HG03432 (cell line): ENCODE measurements around the gene MACF1.
"Not testable (repeated sequence)": the region's sequence is repeated elsewhere in the genome, so short reads cannot be mapped to it uniquely, and the experiment has no call there.

Source experiments
- ATAC-seq: cut with Tn5 transposase; IDR thresholded peaks from one replicate; pipeline ENCODE4 v1.9.1; 2021; ENCODE audit warnings: mild to moderate bottlenecking, moderate library complexity; ENCODE audit not compliant: unreplicated experiment

MACF1 gene

DNA sequence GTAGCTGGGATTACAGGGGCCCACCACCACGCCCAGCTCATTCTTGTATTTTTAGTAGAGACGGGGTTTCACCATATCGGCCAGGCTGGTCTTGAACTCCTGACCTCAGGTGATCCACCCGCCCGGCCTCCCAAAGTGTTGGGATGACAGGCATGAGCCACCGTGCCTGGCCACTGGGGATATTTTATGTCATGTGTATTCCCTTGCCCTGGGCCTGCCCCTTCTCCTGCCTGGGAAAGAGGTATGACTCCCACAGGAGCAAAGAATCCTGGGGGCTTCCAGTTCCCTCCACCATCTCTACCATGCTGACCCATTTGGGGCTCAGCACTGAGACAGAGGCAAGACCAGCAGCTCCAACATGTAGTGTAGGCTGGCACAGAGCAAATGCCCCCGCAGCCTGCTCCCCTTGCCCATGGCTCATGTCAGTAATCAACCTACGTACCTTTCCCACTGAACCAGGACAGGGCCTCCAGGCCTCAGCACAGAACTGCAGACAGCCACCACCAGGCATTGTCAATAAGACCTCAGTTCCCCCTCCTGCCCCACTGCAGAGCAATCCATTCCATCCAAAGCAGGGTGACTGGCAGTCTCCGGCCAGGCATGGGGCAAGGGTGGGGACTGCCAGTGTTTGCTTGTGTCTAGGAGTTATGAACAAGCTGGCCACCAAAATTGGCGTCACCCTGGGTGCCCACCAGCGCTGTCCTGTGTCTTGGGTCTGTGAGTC lies 322.1 kb downstream of the MACF1 start:
- ATAC-seq: no peak

- ATAC-seq: not testable (repeated sequence)
Measured at GRCh38 chr1:39527190-39527579, 322.7 kb downstream of the MACF1 start.

DNA sequence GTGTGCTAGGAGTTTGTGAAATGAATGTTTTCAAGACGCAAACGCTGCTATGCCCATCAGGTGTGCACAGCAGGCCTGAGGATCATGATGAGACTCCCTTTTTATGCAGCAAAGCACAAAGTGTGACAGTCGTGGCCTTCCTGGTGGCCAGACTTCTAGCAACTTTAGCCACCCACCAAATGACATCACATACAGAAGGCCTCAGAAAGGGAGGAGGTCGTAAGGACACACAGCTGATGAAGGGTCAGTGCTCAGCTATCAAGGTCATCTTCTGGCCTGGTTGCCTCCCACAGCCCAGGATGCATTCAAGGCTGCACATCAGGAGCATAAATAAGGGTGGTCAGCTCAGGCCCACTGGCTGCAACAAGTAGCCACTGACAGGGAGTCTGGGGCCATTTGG lies 323.6 kb downstream of the MACF1 start:
- no peak for ATAC-seq

DNA sequence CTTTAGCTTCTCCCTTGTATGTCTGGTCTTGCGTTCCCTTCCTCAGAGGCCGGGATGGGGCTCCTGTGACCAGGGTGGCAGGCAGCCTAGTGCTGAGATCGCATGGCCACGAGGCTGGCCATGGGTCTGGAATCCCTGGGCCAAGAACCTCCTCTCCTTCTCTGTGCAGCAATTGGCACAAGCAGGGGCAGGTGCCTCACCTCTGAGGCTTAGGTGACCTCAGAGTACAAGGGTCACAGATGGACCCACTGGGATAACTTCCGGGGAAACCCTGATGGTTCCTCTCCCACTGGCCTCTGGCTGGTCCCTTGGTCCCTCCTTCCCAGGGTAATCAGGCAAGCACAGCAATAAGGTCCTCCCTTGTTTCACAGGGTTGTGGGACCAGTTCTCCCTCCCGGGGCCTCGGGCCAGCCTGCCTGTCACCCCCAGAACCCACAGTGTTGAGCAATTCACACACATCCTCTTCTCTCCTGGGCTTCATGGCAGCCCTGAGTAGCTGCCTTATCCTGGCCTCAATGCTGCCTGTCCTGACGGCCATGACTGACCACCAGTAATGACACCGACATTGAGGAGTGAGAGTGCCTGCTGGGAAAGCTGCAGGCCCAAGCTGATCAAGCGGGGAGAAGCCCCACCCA lies 325.5 kb downstream of the MACF1 start:
- no peak for ATAC-seq

DNA sequence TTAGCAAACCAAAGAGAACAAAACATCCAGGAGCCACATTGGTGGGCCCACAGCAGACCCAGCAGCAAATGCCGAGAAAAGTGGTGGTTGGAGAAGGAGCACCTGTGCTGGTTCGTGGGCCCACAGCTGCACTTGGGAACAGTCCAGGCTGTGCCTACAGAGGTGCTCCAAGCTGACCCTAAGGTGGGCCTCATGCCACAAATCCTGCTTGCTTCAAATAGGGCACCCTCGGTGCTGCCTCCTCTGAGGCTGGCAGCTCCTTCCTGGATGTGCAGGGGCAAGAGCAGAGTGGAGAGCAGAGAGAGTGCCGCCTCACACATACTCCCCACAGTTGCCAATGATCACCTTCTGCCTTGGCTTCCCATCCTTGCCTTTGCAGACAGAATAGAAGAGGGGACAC lies 327.0 kb downstream of the MACF1 start:
- ATAC-seq: no peak

GRCh38 chr1:39533442-39533841 lies 328.9 kb downstream of the MACF1 start:
- no peak for ATAC-seq
